ENCODE results near the gene CATSPERD.

The CATSPERD gene

GRCh38 chr19:5827342-5827890, 107.0 kb downstream of the CATSPERD start:
- no peak for DNase-seq (ENCODE audit: low spot score)

- DNase-seq (ENCODE audit: low spot score): peak; percentile 98
These were observed 107.6 kb downstream of the CATSPERD start for GRCh38 chr19:5827891-5828660.
